ENCODE data around the gene ZNF764. TPM values are rescaled to one million over a fixed set of nuclear protein-coding genes. Genes with fewer than 3 reads are reported as not detected.

Gene ZNF764
- total and polyA plus RNA-seq, 9 of the 15 experiments (the other 6 are each of a cell fraction or from before 2014, with no cell fraction given): 0.69 to 10.1 (median 4.1) TPM

GRCh38 chr16:30526137-30526822 is 31.9 kb downstream of the ZNF764 start, which contains the start of gene ZNF768 (continued):
- no peak; the same call in 1 of the 2 replicates for TF ChIP-seq E4F1 (CRISPR knock-in tag; IDR thresholded peaks at IDR 0.05; ENCODE audit: borderline replicate concordance)

- ChIA-PET POLR2A (interaction anchor here (0.6 to 4.3 kb wide), 5 partner anchors 9 to 16 kb away, joined by 3 to 16 read pairs (median 4); no protein-coding TSS in a partner anchor), CTCF (ENCODE audit: low intra/inter-chr PET ratio) (no interaction called here)
- TSS peak; percentile 84 for BruUV-seq (replicated peaks)
- FAIRE-seq: no peak
- Histone ChIP-seq H3K4me1 (replicated peaks in 1 of 2; ENCODE audit: control insufficient read depth in 2 of 2, insufficient read depth in 2 of 2, low read length in 2 of 2) (peaks cover 36 to 67% of the 10 kb centered on the region in 2 experiments; a peak in 4 of 5 replicates), H3K9ac (ENCODE audit: insufficient read depth in 1 of 2, low read depth in 2 of 2, low read length in 2 of 2) (peak overlapping the region; percentile 69 to 91), H3K4me3 (peak overlapping the region; percentile 78), H4K20me1 (replicated peaks; ENCODE audit: control insufficient read depth, insufficient read depth, low read length) (no peaks in the 10 kb centered on the region), H3K9me3 (replicated peaks; ENCODE audit: control insufficient read depth, insufficient read depth, low read depth, low read length) (no peaks in the 10 kb centered on the region), H3K79me2 (ENCODE audit: control insufficient read depth, insufficient read depth, low read length) (peaks cover 19% of the 10 kb centered on the region), H3K4me2 (ENCODE audit: insufficient read depth, low read length) (peak overlapping the region; percentile 68), H3K27me3 (ENCODE audit: control insufficient read depth in 2 of 2, insufficient read depth in 2 of 2, low read length in 2 of 2) (no peaks in the 10 kb centered on the region), H3K36me3 (ENCODE audit: control insufficient read depth, insufficient read depth, low read length) (peaks cover 17% of the 10 kb centered on the region; the same call in 1 of the 3 replicates), H2AFZ (ENCODE audit: low read depth, low read length) (no peak overlapping the region; the same call in 1 of the 2 replicates), H3K9me1 (ENCODE audit: control insufficient read depth, insufficient read depth, low read length) (peaks cover 4% of the 10 kb centered on the region), H3K27ac (ENCODE audit: extremely low read depth, low read depth, low read length) (peak overlapping the region; percentile 97)
- in situ Hi-C loops (cut with MboI) (no loop called here), intact Hi-C loops (cut with micrococcal nuclease) (loop anchor here (2.0 to 5.0 kb wide), 3 partner anchors 33 to 81 kb away; partner anchors contain the start of gene SEPHS2)
- ATAC-seq: no peak
- WGBS (ENCODE audit: insufficient coverage, low coverage, missing lambda C conversion rate): 39% methylated on average over 3 of the region's 4 CpGs
- no peak for DNase-seq (ENCODE audit: extremely low read depth in 1 of 4, low spot score in 3 of 4)
- TF ChIP-seq ZNF592 (IDR thresholded peaks at IDR 0.05): no peak
- TF ChIP-seq CUX1 (CRISPR knock-in tag; IDR thresholded peaks at IDR 0.05): no peak
- TF ChIP-seq USF1 (CRISPR knock-in tag; IDR thresholded peaks at IDR 0.05): peak; percentile 40; the same call in 1 of the 2 replicates
Observed at GRCh38 chr16:30525844-30526136, 32.4 kb downstream of the ZNF764 start.

Measured in K562 (cell line).